Testis (tissue), 2 donors: ENCODE results near the gene ITSN2.

Experiments
- CTCF ChIP-seq, 3 experiments: fragments of 450-650 bp in 2 of 3; fragments of 200-600 bp in 1 of 3; sonication (generic) in 1 of 3; IDR thresholded peaks; one replicate each; pipeline ENCODE4 v1.5.1; 2016 to 2019; ENCODE audit warnings: antibody characterized with exemption in 3 of 3, mild to moderate bottlenecking in 2 of 3, moderate library complexity in 1 of 3
- POLR2A ChIP-seq: fragments of 450-650 bp; IDR thresholded peaks from one replicate; pipeline ENCODE4 v1.6.1; 2017; ENCODE audit warnings: antibody characterized with exemption, mild to moderate bottlenecking, moderate library complexity

- TF ChIP-seq POLR2A, result no peak
- TF ChIP-seq CTCF (IDR thresholded peaks at IDR 0.05), result no peak
These were observed 15.2 kb upstream of the ITSN2 start for GRCh38 chr2:24375349-24376087.
